OCI-LY7 (cell line): Measurements from ENCODE around the gene PIP5K1C. TPM values are rescaled to one million over a fixed set of nuclear protein-coding genes. Genes with fewer than 3 reads are reported as not detected.

Experiments used
- BruUV-seq: library from RNA; stranded (reverse); fragments of 400-500 nt; replicated peaks from 2 replicates; lab custom pipeline; 2021; lab: Mats Ljungman, UMichigan
- CTCF ChIA-PET: fragments of 300-600 bp; sonication (Branson Sonifier 250); formaldehyde crosslinking; loops from one replicate; lab custom pipeline; 2022; ENCODE audit warnings: antibody characterized with exemption; ENCODE audit not compliant: unreplicated experiment; lab: Charles Lee
- POLR2A ChIA-PET: fragments of 300-600 bp; sonication (Branson Sonifier 250); formaldehyde crosslinking; loops from one replicate; lab custom pipeline; 2022; ENCODE audit warnings: antibody characterized with exemption; lab: Charles Lee
- DNase-seq: peaks from one replicate; pipeline ENCODE4 v3.0.0-alpha.2; 2015; ENCODE audit warnings: low spot score
- H2AFZ ChIP-seq: fragments of 200-600 bp; sonication (generic), shearing (Covaris generic); 2 replicates; pipeline ENCODE4 v1.6.1; 2014; ENCODE audit warnings: mild to moderate bottlenecking, antibody characterized with exemption, low read length, moderate library complexity
- H3K27ac ChIP-seq: fragments of 200-600 bp; sonication (generic); 2 replicates; pipeline ENCODE4 v1.5.1; 2014; ENCODE audit warnings: mixed run types, low read depth, mild to moderate bottlenecking, moderate library complexity, low read length, inconsistent platforms; ENCODE audit not compliant: poor library complexity, severe bottlenecking
- H3K36me3 ChIP-seq: fragments of 200-600 bp; sonication (generic); 2 replicates; pipeline ENCODE4 v1.6.1; 2014; ENCODE audit warnings: mild to moderate bottlenecking, antibody characterized with exemption, low read length, moderate library complexity, mixed read lengths; ENCODE audit not compliant: insufficient read depth
- H3K4me1 ChIP-seq: fragments of 200-600 bp; sonication (generic); 2 replicates; pipeline ENCODE4 v1.5.1; 2014; ENCODE audit warnings: mild to moderate bottlenecking, low read length; ENCODE audit not compliant: insufficient read depth, poor library complexity, severe bottlenecking
- H3K4me2 ChIP-seq: fragments of 200-600 bp; sonication (generic); 2 replicates; pipeline ENCODE4 v1.6.1; 2014; ENCODE audit warnings: mild to moderate bottlenecking, low read length
- H3K4me3 ChIP-seq: fragments of 200-600 bp; sonication (generic); 2 replicates; pipeline ENCODE4 v1.5.1; 2014; ENCODE audit warnings: mild to moderate bottlenecking, low read depth, low read length; ENCODE audit not compliant: poor library complexity, severe bottlenecking
- H3K79me2 ChIP-seq: fragments of 200-600 bp; sonication (generic); 2 replicates; pipeline ENCODE4 v1.6.1; 2016; ENCODE audit warnings: low read depth, mild to moderate bottlenecking, low read length, moderate library complexity, mixed read lengths; ENCODE audit not compliant: insufficient read depth
- H3K9me2 ChIP-seq: fragments of 200-600 bp; sonication (generic); 2 replicates; pipeline ENCODE4 v1.6.1; 2016; ENCODE audit warnings: mild to moderate bottlenecking, low read length, mixed read lengths; ENCODE audit not compliant: insufficient read depth
- H3K9me3 ChIP-seq: fragments of 200-600 bp; sonication (generic); 2 replicates; pipeline ENCODE4 v1.6.1; 2014; ENCODE audit warnings: mild to moderate bottlenecking, mixed run types, low read length, mixed read lengths
- H4K20me1 ChIP-seq: fragments of 200-600 bp; sonication (generic); 2 replicates; pipeline ENCODE4 v1.6.1; 2014; ENCODE audit warnings: mild to moderate bottlenecking, antibody characterized with exemption, low read length, moderate library complexity, mixed read lengths; ENCODE audit not compliant: insufficient read depth
- EZH2phosphoT487 ChIP-seq: fragments of 200-600 bp; sonication (generic); IDR thresholded peaks from 2 replicates; pipeline ENCODE4 v1.6.1; 2018; ENCODE audit warnings: low read depth, borderline replicate concordance, mild to moderate bottlenecking, mixed run types, antibody characterized with exemption, low read length, moderate library complexity, mixed read lengths
- intact Hi-C: fragments of 100-400 bp; cut with micrococcal nuclease; formaldehyde crosslinking; loops from one replicate; pipeline ENCODE4 v1.10.0; 2022; ENCODE audit not compliant: unreplicated experiment
- total RNA-seq, 2 experiments: library from RNA; depleted of rRNA in 1 of 2; stranded (reverse); fragments of >200 nt in 1 of 2; shearing (Covaris generic) in 1 of 2; gene quantifications; 2 replicates each; pipeline ENCODE4 v1.2.3, GENCODE V29; 2014 to 2022
- TF ChIP-seq, protein P1 (sequence below): fragments of 200-600 bp; sonication (generic); conservative IDR thresholded peaks from 2 replicates; pipeline ENCODE4 v1.5.1; 2014; ENCODE audit warnings: mild to moderate bottlenecking, antibody characterized with exemption, low read length, moderate library complexity, mixed read lengths

PIP5K1C gene
- total RNA-seq, 2 experiments from 2014 or later = 7.6 to 15.1 TPM

DNA sequence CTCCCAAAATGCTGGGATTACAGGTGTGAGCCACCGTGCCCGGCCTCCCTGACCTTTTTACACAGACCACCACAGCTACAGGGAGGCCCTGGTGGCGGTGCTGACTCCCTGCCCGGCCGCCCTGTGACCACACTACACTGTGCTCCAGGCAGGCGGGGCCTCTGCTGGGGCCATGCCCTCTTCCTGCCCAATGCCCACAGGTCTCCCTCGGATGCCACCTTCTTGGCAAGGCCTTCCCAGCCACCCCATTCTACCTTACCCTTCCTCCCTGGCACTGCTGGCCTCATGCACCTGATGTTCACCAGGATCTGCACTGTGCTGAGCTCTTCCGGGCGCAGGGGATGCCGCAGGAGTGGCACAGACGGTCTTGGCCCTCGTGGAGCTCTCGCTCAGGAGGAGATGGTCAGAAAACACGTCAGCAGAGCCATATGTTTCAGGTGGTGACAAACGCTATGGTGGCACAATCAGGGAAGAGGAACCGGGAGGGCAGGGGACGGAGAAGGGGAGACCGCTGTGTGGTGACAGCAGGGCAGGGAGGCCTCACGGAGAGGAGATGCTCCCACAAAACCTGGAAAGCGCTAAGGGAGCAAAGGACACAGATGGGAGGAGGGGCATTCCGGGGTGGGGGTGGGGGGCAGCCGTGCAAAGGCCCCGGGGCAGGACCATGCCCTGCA lies 4.1 kb downstream of the PIP5K1C start:
- Histone ChIP-seq H3K36me3 (no peaks in the 10 kb centered on the region), H4K20me1 (no peaks in the 10 kb centered on the region), H3K4me3 (no peak overlapping the region), H3K9me2 (no peaks in the 10 kb centered on the region), H3K9me3 (no peaks in the 10 kb centered on the region), H3K4me1 (peaks cover 7% of the 10 kb centered on the region), H3K79me2 (no peaks in the 10 kb centered on the region), H3K4me2 (no peak overlapping the region), H2AFZ (no peak overlapping the region), H3K27ac (no peak overlapping the region)
- no TSS peak for BruUV-seq
- ChIA-PET POLR2A (no interaction called here), CTCF (interaction anchor here (0.7 kb wide), 1 partner anchor 217 kb away, joined by 5 read pairs; no protein-coding TSS in a partner anchor)
- intact Hi-C loops = no loop called here
- no peak for DNase-seq
- no peak for TF ChIP-seq EZH2phosphoT487
- TF ChIP-seq, protein P1, sequence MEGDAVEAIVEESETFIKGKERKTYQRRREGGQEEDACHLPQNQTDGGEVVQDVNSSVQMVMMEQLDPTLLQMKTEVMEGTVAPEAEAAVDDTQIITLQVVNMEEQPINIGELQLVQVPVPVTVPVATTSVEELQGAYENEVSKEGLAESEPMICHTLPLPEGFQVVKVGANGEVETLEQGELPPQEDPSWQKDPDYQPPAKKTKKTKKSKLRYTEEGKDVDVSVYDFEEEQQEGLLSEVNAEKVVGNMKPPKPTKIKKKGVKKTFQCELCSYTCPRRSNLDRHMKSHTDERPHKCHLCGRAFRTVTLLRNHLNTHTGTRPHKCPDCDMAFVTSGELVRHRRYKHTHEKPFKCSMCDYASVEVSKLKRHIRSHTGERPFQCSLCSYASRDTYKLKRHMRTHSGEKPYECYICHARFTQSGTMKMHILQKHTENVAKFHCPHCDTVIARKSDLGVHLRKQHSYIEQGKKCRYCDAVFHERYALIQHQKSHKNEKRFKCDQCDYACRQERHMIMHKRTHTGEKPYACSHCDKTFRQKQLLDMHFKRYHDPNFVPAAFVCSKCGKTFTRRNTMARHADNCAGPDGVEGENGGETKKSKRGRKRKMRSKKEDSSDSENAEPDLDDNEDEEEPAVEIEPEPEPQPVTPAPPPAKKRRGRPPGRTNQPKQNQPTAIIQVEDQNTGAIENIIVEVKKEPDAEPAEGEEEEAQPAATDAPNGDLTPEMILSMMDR = no peak

DNA sequence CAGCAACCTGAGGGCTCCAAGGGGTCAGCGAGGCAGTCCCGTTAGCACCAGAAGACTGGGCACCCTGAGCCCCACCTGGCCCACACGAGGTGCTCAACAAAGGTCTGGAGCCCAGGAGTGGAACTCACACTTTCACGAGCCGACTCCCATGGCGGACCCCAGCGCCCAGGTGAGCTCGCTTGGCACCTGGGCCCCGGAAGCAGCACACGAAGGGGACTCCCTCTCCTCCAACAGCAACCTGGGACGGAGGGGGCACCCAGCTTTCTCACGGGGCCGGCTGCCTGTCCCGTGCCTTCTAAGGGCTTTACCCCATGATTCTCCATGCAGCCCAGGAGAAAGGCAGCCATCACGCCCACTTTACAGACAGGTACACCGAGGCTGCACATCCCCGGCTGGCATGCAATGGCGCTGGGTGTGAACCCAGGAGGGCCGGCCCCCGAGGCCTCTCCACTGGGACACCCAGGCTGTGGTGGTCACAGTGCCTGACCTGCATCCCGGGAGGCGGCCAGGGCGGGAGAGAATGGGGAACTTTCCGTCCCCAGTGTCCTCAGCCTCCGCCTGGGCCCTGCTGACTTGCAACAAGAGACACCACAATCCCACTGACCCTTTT lies 5.0 kb downstream of the PIP5K1C start:
- no peaks in the 10 kb centered on the region for H3K79me2 ChIP-seq
- H4K20me1 ChIP-seq = no peaks in the 10 kb centered on the region
- POLR2A ChIA-PET = no interaction called here
- H3K4me1 ChIP-seq = peaks cover 7% of the 10 kb centered on the region
- no peaks in the 10 kb centered on the region for H3K9me3 ChIP-seq
- no peak overlapping the region for H3K4me2 ChIP-seq
- BruUV-seq = no TSS peak
- CTCF ChIA-PET = no interaction called here
- H2AFZ ChIP-seq = no peak overlapping the region
- no peaks in the 10 kb centered on the region for H3K36me3 ChIP-seq
- intact Hi-C loops = no loop called here
- TF ChIP-seq, protein P1 = no peak
- no peak for TF ChIP-seq EZH2phosphoT487
- DNase-seq = no peak
- no peak overlapping the region for H3K4me3 ChIP-seq
- no peaks in the 10 kb centered on the region for H3K9me2 ChIP-seq
- H3K27ac ChIP-seq = no peak overlapping the region
